GM18502 (cell line): ENCODE measurements around the gene TMEM54.
"Not testable (repeated sequence)": the region's sequence is repeated elsewhere in the genome, so short reads cannot be mapped to it uniquely, and the experiment has no call there.

ENCODE experiments used
- ATAC-seq: cut with Tn5 transposase; IDR thresholded peaks from one replicate; pipeline ENCODE4 v1.9.1; 2021; ENCODE audit warnings: mild to moderate bottlenecking; ENCODE audit not compliant: unreplicated experiment, poor library complexity

TMEM54 gene

GRCh38 chr1:32919811-32920733, 18.9 kb upstream of the TMEM54 start:
- ATAC-seq, result no peak

- no peak for ATAC-seq
Observed at GRCh38 chr1:32918179-32918578, 17.0 kb upstream of the TMEM54 start.

GRCh38 chr1:32917521-32917920, 16.3 kb upstream of the TMEM54 start:
- no peak for ATAC-seq

GRCh38 chr1:32915766-32916706, 14.8 kb upstream of the TMEM54 start:
- ATAC-seq, result no peak

GRCh38 chr1:32910319-32910718, 9.1 kb upstream of the TMEM54 start:
- ATAC-seq, result no peak

- no peak for ATAC-seq
Observed at GRCh38 chr1:32907435-32907834, 6.2 kb upstream of the TMEM54 start.

GRCh38 chr1:32906654-32907053, 5.5 kb upstream of the TMEM54 start:
- ATAC-seq, result no peak

- ATAC-seq, result not testable (repeated sequence)
Observed at GRCh38 chr1:32905588-32905987, 4.4 kb upstream of the TMEM54 start.

GRCh38 chr1:32904797-32905196, 3.6 kb upstream of the TMEM54 start:
- no peak for ATAC-seq

- ATAC-seq, result no peak
Observed at GRCh38 chr1:32903991-32904785, 3.0 kb upstream of the TMEM54 start.

- ATAC-seq, result no peak
Observed at GRCh38 chr1:32902535-32902920, 1.3 kb upstream of the TMEM54 start.

GRCh38 chr1:32901823-32902534, 790 bp upstream of the TMEM54 start:
- no peak for ATAC-seq

GRCh38 chr1:32900371-32900955, 726 bp downstream of the TMEM54 start:
- ATAC-seq, result no peak

- ATAC-seq, result no peak
Observed at GRCh38 chr1:32899586-32900296, 1.4 kb downstream of the TMEM54 start.

GRCh38 chr1:32898958-32899357, 2.2 kb downstream of the TMEM54 start:
- ATAC-seq, result no peak

- ATAC-seq, result no peak
Observed at GRCh38 chr1:32898056-32898455, 3.1 kb downstream of the TMEM54 start.

GRCh38 chr1:32897082-32898049, 3.8 kb downstream of the TMEM54 start:
- ATAC-seq, result no peak

- no peak for ATAC-seq
Observed at GRCh38 chr1:32896451-32896850, 4.7 kb downstream of the TMEM54 start.
